ENCODE data around the gene MOV10.
A peak's percentile ranks its signal among the peaks of the same experiment; 100 is the strongest.

MOV10 gene

DNA sequence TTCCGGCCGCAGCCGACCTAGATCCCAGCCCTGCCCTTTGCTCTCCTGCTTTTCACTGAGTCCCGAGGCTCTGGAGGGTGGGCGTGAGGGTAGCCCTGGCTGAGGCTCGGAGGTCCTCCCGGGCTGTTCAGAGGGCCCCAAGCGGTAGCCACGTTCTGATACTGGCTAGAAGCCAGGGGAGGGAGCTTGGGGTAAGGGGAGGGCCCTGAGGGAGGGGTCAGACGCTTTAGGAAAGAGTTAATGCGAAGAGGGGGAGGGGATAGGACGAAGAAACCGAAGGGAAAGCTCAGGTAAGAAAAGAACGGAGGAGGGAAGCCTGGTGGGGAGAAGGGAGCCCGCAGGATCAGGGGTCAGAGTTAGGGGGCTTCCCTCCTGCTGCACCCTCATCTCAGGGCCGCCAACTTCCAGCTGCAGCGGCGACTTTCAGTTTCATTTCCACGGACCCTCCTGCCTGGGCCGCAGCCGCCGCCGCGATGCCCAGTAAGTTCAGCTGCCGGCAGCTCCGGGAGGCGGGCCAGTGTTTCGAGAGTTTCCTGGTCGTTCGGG lies at the start of gene MOV10:
MOV10 (plus strand) TSS at position 220 of the 546 bp plus-strand sequence; CDS start at position 474, 254 bp downstream.
- ChIA-PET CTCF (interaction anchor here (0.6 to 2.6 kb wide), 12 partner anchors 11 to 173 kb away, joined by 3 to 12 read pairs (median 5); no protein-coding TSS in a partner anchor), POLR2A (interaction anchor here (0.5 to 6.0 kb wide), 21 partner anchors 10 to 1834 kb away, joined by 3 to 91 read pairs (median 5); partner anchors contain the start of genes CAPZA1, CTTNBP2NL, PPM1J and RHOC)
- no peaks in the 10 kb centered on the region for H3K9me3 ChIP-seq (ENCODE audit: control insufficient read depth, insufficient read depth, low read depth, low read length)
- peaks cover 0 to 47% of the 10 kb centered on the region in 2 experiments; a peak in 1 of 3 replicates for H3K36me3 ChIP-seq (ENCODE audit: control insufficient read depth in 2 of 2, insufficient read depth in 1 of 2, low read length in 2 of 2)
- peaks cover 5% of the 10 kb centered on the region; the same call in 1 of the 2 replicates for H3K4me1 ChIP-seq (ENCODE audit: control insufficient read depth, insufficient read depth, low read length)
- peak within 1 kb of the TSS; percentile 80 for H3K4me3 ChIP-seq (ENCODE audit: low read depth, low read length)
- H3K27ac ChIP-seq (ENCODE audit: extremely low read depth, low read depth, low read length): peak within 1 kb of the TSS; percentile 85
- TF ChIP-seq KLF1 (tag by site-specific recombination; IDR thresholded peaks at IDR 0.05) (peak; percentile 65), ZNF670 (tag by site-specific recombination; IDR thresholded peaks at IDR 0.05; ENCODE audit: low read depth) (no peak), PRDM1 (tag by site-specific recombination; IDR thresholded peaks at IDR 0.05) (peak; percentile 93), ZNF37A (tag by site-specific recombination; IDR thresholded peaks at IDR 0.05) (no peak), ZNF629 (tag by site-specific recombination; IDR thresholded peaks at IDR 0.05) (peak; percentile 63), ZBTB10 (tag by site-specific recombination; IDR thresholded peaks at IDR 0.05) (no peak; the same call in 1 of the 2 replicates), SP7 (tag by site-specific recombination; IDR thresholded peaks at IDR 0.05) (peak; percentile 77; the same call in 1 of the 2 replicates), ZNF518A (tag by site-specific recombination; conservative IDR thresholded peaks at IDR 0.05; ENCODE audit: low read depth) (no peak), ZNF404 (tag by site-specific recombination; IDR thresholded peaks at IDR 0.05) (no peak), ZNF488 (tag by site-specific recombination; IDR thresholded peaks at IDR 0.05) (no peak), ZNF324 (tag by site-specific recombination; IDR thresholded peaks at IDR 0.05) (peak; percentile 76), ZXDB (tag by site-specific recombination; IDR thresholded peaks at IDR 0.05) (peak; percentile 86), ZNF600 (tag by site-specific recombination; IDR thresholded peaks at IDR 0.05) (0 out of 2 replicates have a peak, but pooled peaks have one; percentile 35), KLF10 (tag by site-specific recombination; IDR thresholded peaks at IDR 0.05) (0 out of 2 replicates have a peak, but pooled peaks have one; percentile 7), ZNF48 (tag by site-specific recombination; IDR thresholded peaks at IDR 0.05) (no peak), ZNF585B (tag by site-specific recombination; IDR thresholded peaks at IDR 0.05) (no peak), TCF7L2 (IDR thresholded peaks at IDR 0.05; ENCODE audit: borderline replicate concordance, low read depth, low read length) (no peak), ZSCAN5A (tag by site-specific recombination; IDR thresholded peaks at IDR 0.05) (0 out of 2 replicates have a peak, but pooled peaks have one; percentile 13), SCRT1 (tag by site-specific recombination; IDR thresholded peaks at IDR 0.05; ENCODE audit: borderline replicate concordance) (no peak), SALL2 (tag by site-specific recombination; IDR thresholded peaks at IDR 0.05; ENCODE audit: borderline replicate concordance) (no peak)
- TF ChIP-seq, protein P1, sequence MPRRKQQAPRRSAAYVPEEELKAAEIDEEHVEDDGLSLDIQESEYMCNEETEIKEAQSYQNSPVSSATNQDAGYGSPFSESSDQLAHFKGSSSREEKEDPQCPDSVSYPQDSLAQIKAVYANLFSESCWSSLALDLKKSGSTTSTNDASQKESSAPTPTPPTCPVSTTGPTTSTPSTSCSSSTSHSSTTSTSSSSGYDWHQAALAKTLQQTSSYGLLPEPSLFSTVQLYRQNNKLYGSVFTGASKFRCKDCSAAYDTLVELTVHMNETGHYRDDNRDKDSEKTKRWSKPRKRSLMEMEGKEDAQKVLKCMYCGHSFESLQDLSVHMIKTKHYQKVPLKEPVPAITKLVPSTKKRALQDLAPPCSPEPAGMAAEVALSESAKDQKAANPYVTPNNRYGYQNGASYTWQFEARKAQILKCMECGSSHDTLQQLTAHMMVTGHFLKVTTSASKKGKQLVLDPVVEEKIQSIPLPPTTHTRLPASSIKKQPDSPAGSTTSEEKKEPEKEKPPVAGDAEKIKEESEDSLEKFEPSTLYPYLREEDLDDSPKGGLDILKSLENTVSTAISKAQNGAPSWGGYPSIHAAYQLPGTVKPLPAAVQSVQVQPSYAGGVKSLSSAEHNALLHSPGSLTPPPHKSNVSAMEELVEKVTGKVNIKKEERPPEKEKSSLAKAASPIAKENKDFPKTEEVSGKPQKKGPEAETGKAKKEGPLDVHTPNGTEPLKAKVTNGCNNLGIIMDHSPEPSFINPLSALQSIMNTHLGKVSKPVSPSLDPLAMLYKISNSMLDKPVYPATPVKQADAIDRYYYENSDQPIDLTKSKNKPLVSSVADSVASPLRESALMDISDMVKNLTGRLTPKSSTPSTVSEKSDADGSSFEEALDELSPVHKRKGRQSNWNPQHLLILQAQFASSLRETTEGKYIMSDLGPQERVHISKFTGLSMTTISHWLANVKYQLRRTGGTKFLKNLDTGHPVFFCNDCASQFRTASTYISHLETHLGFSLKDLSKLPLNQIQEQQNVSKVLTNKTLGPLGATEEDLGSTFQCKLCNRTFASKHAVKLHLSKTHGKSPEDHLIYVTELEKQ (tag by site-specific recombination; IDR thresholded peaks at IDR 0.05; ENCODE audit: borderline replicate concordance): peak; percentile 23; the same call in 1 of the 2 replicates
- TF ChIP-seq, protein P2, sequence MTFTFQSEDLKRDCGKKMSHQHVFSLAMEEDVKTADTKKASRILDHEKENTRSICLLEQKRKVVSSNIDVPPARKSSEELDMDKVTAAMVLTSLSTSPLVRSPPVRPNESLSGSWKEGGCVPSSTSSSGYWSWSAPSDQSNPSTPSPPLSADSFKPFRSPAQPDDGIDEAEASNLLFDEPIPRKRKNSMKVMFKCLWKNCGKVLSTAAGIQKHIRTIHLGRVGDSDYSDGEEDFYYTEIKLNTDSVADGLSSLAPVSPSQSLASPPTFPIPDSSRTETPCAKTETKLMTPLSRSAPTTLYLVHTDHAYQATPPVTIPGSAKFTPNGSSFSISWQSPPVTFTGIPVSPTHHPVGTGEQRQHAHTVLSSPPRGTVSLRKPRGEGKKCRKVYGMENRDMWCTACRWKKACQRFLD (tag by site-specific recombination; IDR thresholded peaks at IDR 0.05): no peak
